GM12875 (cell line): Measurements from ENCODE around the gene CHD3.

Source experiments
- H3K4me3 ChIP-seq: one replicate; pipeline ENCODE4 v1.5.1; 2011; ENCODE audit warnings: low read depth, low read length, control low read depth
- TF ChIP-seq, protein P1 (sequence below): IDR thresholded peaks from 2 replicates; pipeline ENCODE4 v1.5.1; 2011; ENCODE audit warnings: low read depth, mild to moderate bottlenecking, control low read depth, inconsistent platforms, low read length, moderate library complexity, borderline replicate concordance; ENCODE audit not compliant: insufficient read depth

Gene CHD3

DNA sequence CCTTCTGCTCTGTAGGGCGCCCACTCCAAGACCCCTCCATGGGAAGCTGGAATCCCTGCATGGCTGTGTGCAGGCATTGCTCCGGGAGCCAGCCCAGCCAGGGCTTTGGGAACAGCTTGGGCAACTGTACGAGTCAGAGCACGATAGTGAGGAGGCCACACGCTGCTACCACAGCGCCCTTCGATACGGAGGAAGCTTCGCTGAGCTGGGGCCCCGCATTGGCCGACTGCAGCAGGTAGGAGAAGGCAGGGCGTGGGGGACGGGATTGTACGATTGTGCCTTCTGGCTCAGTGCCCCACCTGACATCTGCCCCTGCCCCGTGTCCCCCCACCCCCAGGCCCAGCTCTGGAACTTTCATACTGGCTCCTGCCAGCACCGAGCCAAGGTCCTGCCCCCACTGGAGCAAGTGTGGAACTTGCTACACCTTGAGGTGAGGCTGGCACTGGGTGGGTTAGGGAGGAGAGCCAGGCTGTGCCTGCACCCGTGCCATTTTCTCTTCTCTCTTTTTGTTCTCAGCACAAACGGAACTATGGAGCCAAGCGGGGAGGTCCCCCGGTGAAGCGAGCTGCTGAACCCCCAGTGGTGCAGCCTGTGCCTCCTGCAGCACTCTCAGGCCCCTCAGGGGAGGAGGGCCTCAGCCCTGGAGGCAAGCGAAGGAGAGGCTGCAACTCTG, 42.4 kb upstream of the CHD3 start:
- no peak overlapping the region for H3K4me3 ChIP-seq
- TF ChIP-seq, protein P1, sequence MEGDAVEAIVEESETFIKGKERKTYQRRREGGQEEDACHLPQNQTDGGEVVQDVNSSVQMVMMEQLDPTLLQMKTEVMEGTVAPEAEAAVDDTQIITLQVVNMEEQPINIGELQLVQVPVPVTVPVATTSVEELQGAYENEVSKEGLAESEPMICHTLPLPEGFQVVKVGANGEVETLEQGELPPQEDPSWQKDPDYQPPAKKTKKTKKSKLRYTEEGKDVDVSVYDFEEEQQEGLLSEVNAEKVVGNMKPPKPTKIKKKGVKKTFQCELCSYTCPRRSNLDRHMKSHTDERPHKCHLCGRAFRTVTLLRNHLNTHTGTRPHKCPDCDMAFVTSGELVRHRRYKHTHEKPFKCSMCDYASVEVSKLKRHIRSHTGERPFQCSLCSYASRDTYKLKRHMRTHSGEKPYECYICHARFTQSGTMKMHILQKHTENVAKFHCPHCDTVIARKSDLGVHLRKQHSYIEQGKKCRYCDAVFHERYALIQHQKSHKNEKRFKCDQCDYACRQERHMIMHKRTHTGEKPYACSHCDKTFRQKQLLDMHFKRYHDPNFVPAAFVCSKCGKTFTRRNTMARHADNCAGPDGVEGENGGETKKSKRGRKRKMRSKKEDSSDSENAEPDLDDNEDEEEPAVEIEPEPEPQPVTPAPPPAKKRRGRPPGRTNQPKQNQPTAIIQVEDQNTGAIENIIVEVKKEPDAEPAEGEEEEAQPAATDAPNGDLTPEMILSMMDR, result no peak

DNA sequence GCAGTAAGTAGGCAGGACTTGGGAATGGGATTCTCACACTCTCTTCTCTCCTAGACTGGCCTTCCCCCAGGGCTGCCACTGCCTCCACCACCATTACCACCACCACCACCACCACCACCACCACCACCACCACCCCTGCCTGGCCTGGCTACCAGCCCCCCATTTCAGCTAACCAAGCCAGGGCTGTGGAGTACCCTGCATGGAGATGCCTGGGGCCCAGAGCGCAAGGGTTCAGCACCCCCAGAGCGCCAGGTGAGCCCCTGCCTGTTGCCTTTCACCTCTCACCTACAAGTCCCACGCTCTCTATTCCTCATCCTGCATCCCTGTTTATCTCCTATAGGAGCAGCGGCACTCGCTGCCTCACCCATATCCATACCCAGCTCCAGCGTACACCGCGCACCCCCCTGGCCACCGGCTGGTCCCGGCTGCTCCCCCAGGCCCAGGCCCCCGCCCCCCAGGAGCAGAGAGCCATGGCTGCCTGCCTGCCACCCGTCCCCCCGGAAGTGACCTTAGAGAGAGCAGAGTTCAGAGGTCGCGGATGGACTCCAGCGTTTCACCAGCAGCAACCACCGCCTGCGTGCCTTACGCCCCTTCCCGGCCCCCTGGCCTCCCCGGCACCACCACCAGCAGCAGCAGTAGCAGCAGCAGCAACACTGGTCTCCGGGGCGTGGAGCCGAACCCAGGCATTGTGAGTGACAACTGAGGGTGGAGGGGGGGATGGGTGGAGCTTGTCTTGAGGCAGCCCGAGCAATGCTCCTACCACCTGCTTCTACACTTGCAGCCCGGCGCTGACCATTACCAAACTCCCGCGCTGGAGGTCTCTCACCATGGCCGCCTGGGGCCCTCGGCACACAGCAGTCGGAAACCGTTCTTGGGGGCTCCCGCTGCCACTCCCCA, 41.6 kb upstream of the CHD3 start:
- H3K4me3 ChIP-seq, result no peak overlapping the region
- TF ChIP-seq, protein P1, result no peak

DNA sequence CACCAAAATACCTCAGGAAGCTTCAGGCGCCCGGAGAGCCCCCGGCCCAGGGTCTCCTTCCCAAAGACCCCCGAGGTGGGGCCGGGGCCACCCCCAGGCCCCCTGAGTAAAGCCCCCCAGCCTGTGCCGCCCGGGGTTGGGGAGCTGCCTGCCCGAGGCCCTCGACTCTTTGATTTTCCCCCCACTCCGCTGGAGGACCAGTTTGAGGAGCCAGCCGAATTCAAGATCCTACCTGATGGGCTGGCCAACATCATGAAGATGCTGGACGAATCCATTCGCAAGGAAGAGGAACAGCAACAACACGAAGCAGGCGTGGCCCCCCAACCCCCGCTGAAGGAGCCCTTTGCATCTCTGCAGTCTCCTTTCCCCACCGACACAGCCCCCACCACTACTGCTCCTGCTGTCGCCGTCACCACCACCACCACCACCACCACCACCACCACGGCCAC, 40.4 kb upstream of the CHD3 start:
- TF ChIP-seq, protein P1, result no peak
- H3K4me3 ChIP-seq, result no peak overlapping the region

DNA sequence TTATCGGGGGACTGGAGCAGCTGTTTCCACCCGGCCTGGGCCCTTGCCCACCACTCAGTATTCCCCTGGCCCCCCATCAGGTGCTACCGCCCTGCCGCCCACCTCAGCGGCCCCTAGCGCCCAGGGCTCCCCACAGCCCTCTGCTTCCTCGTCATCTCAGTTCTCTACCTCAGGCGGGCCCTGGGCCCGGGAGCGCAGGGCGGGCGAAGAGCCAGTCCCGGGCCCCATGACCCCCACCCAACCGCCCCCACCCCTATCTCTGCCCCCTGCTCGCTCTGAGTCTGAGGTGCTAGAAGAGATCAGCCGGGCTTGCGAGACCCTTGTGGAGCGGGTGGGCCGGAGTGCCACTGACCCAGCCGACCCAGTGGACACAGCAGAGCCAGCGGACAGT, 39.9 kb upstream of the CHD3 start:
- no peak overlapping the region for H3K4me3 ChIP-seq
- TF ChIP-seq, protein P1, result no peak

DNA sequence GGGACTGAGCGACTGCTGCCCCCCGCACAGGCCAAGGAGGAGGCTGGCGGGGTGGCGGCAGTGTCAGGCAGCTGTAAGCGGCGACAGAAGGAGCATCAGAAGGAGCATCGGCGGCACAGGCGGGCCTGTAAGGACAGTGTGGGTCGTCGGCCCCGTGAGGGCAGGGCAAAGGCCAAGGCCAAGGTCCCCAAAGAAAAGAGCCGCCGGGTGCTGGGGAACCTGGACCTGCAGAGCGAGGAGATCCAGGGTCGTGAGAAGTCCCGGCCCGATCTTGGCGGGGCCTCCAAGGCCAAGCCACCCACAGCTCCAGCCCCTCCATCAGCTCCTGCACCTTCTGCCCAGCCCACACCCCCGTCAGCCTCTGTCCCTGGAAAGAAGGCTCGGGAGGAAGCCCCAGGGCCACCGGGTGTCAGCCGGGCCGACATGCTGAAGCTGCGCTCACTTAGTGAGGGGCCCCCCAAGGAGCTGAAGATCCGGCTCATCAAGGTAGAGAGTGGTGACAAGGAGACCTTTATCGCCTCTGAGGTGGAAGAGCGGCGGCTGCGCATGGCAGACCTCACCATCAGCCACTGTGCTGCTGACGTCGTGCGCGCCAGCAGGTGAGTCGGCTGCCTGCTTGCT, 39.3 kb upstream of the CHD3 start:
- TF ChIP-seq, protein P1, result no peak
- H3K4me3 ChIP-seq, result no peak overlapping the region

DNA sequence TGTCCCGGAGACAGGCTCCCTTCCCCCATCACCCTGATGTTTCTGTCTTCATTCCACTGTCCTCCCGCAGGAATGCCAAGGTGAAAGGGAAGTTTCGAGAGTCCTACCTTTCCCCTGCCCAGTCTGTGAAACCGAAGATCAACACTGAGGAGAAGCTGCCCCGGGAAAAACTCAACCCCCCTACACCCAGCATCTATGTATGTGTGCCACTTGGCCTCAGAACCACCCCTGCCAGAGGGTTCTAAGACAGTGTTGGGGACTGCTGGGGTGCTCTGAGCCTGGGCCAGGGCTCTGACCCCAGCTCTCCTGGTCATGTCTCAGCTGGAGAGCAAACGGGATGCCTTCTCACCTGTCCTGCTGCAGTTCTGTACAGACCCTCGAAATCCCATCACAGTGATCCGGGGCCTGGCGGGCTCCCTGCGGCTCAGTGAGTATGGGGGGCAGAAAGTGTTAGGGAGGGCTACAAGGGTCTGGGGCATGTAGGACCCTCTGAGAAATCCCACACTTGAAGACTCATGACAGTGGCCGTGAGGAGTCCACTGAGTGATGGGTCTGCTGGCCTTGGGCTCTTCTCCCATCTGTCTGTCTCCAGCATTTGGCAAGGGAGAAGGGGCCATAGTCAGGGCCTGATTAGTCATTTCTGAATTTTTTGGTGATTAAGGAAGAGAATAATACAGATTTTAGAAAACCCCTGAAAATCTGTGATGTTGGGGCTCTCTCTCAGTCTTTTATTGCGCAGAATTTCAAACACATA, 38.7 kb upstream of the CHD3 start:
- H3K4me3 ChIP-seq, result no peak overlapping the region
- TF ChIP-seq, protein P1, result no peak
